H1 (cell line): ENCODE measurements around the gene TMUB1. TPM values are rescaled to one million over a fixed set of nuclear protein-coding genes. Genes with fewer than 3 reads are reported as not detected.

Experiments used
- ASH2L ChIP-seq: fragments of 200-600, 300-600 bp; sonication (generic); IDR thresholded peaks from one replicate; pipeline ENCODE4 v1.7.1; 2017; ENCODE audit warnings: low read length
- CREB1 ChIP-seq: IDR thresholded peaks from 2 replicates; pipeline ENCODE4 v1.6.1; 2012; ENCODE audit warnings: inconsistent platforms
- FOSL1 ChIP-seq: IDR thresholded peaks from 2 replicates; pipeline ENCODE4 v1.6.1; 2011; ENCODE audit warnings: mild to moderate bottlenecking, low read depth, low read length, moderate library complexity; ENCODE audit not compliant: insufficient read depth
- KDM5A ChIP-seq: fragments of 200-600 bp; IDR thresholded peaks from 2 replicates; pipeline ENCODE4 v1.7.1; 2012; ENCODE audit warnings: mild to moderate bottlenecking, low read length, inconsistent platforms, mixed read lengths
- TCF12 ChIP-seq: IDR thresholded peaks from 2 replicates; pipeline ENCODE4 v1.6.1; 2011; ENCODE audit warnings: low read depth, mild to moderate bottlenecking, low read length
- USF2 ChIP-seq: IDR thresholded peaks from 2 replicates; pipeline ENCODE4 v1.6.1; 2011; ENCODE audit warnings: low read length, improper control_type of control experiment
- polyA plus RNA-seq, 7 experiments: library from polyadenylated mRNA; depleted of rRNA in 3 of 7; stranded (reverse) in 5 of 7; unstranded in 2 of 7; fragments of >200 nt in 5 of 7; fragments of 200-250 nt in 2 of 7; gene quantifications; 1 replicate in 5 of 7; 2 replicates in 1 of 7; 4 replicates in 1 of 7; pipeline versions ENCODE4 v1.2.1 to v1.2.3, GENCODE V29; 2011 to 2013; ENCODE audit warnings: missing spikeins in 2 of 7, mixed read lengths in 2 of 7
- total RNA-seq: library from RNA; stranded (reverse); fragmentation: NEBNext Ultra II Directional; extraction: Animal tissue kit (Norgen Biotek cat#: 25700); gene quantifications from 2 replicates; pipeline ENCODE4 v1.2.1, GENCODE V29; 2021
- TF ChIP-seq, protein P1 (sequence below): fragments of 300-600 bp; sonication (generic); IDR thresholded peaks from 2 replicates; pipeline ENCODE4 v1.7.1; 2012; ENCODE audit warnings: low read length, moderate library complexity, mild to moderate bottlenecking, inconsistent platforms; ENCODE audit not compliant: insufficient replicate concordance

TMUB1 gene
- total and polyA plus RNA-seq, 2 of the 8 experiments (the other 6 are each of a cell fraction or from before 2014, with no cell fraction given), result 41.4 to 56.2 TPM

GRCh38 chr7:151066273-151066974 is 16.9 kb downstream of the TMUB1 start (continued):
- TF ChIP-seq USF2, result no peak
- TF ChIP-seq ASH2L, result no peak
- TF ChIP-seq, protein P1, sequence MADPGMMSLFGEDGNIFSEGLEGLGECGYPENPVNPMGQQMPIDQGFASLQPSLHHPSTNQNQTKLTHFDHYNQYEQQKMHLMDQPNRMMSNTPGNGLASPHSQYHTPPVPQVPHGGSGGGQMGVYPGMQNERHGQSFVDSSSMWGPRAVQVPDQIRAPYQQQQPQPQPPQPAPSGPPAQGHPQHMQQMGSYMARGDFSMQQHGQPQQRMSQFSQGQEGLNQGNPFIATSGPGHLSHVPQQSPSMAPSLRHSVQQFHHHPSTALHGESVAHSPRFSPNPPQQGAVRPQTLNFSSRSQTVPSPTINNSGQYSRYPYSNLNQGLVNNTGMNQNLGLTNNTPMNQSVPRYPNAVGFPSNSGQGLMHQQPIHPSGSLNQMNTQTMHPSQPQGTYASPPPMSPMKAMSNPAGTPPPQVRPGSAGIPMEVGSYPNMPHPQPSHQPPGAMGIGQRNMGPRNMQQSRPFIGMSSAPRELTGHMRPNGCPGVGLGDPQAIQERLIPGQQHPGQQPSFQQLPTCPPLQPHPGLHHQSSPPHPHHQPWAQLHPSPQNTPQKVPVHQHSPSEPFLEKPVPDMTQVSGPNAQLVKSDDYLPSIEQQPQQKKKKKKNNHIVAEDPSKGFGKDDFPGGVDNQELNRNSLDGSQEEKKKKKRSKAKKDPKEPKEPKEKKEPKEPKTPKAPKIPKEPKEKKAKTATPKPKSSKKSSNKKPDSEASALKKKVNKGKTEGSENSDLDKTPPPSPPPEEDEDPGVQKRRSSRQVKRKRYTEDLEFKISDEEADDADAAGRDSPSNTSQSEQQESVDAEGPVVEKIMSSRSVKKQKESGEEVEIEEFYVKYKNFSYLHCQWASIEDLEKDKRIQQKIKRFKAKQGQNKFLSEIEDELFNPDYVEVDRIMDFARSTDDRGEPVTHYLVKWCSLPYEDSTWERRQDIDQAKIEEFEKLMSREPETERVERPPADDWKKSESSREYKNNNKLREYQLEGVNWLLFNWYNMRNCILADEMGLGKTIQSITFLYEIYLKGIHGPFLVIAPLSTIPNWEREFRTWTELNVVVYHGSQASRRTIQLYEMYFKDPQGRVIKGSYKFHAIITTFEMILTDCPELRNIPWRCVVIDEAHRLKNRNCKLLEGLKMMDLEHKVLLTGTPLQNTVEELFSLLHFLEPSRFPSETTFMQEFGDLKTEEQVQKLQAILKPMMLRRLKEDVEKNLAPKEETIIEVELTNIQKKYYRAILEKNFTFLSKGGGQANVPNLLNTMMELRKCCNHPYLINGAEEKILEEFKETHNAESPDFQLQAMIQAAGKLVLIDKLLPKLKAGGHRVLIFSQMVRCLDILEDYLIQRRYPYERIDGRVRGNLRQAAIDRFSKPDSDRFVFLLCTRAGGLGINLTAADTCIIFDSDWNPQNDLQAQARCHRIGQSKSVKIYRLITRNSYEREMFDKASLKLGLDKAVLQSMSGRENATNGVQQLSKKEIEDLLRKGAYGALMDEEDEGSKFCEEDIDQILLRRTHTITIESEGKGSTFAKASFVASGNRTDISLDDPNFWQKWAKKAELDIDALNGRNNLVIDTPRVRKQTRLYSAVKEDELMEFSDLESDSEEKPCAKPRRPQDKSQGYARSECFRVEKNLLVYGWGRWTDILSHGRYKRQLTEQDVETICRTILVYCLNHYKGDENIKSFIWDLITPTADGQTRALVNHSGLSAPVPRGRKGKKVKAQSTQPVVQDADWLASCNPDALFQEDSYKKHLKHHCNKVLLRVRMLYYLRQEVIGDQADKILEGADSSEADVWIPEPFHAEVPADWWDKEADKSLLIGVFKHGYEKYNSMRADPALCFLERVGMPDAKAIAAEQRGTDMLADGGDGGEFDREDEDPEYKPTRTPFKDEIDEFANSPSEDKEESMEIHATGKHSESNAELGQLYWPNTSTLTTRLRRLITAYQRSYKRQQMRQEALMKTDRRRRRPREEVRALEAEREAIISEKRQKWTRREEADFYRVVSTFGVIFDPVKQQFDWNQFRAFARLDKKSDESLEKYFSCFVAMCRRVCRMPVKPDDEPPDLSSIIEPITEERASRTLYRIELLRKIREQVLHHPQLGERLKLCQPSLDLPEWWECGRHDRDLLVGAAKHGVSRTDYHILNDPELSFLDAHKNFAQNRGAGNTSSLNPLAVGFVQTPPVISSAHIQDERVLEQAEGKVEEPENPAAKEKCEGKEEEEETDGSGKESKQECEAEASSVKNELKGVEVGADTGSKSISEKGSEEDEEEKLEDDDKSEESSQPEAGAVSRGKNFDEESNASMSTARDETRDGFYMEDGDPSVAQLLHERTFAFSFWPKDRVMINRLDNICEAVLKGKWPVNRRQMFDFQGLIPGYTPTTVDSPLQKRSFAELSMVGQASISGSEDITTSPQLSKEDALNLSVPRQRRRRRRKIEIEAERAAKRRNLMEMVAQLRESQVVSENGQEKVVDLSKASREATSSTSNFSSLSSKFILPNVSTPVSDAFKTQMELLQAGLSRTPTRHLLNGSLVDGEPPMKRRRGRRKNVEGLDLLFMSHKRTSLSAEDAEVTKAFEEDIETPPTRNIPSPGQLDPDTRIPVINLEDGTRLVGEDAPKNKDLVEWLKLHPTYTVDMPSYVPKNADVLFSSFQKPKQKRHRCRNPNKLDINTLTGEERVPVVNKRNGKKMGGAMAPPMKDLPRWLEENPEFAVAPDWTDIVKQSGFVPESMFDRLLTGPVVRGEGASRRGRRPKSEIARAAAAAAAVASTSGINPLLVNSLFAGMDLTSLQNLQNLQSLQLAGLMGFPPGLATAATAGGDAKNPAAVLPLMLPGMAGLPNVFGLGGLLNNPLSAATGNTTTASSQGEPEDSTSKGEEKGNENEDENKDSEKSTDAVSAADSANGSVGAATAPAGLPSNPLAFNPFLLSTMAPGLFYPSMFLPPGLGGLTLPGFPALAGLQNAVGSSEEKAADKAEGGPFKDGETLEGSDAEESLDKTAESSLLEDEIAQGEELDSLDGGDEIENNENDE, result no peak
- no peak for TF ChIP-seq CREB1
- no peak for TF ChIP-seq KDM5A
- TF ChIP-seq TCF12, result no peak
- TF ChIP-seq FOSL1, result no peak
